ENCODE results near the gene CEBPA.

DNA sequence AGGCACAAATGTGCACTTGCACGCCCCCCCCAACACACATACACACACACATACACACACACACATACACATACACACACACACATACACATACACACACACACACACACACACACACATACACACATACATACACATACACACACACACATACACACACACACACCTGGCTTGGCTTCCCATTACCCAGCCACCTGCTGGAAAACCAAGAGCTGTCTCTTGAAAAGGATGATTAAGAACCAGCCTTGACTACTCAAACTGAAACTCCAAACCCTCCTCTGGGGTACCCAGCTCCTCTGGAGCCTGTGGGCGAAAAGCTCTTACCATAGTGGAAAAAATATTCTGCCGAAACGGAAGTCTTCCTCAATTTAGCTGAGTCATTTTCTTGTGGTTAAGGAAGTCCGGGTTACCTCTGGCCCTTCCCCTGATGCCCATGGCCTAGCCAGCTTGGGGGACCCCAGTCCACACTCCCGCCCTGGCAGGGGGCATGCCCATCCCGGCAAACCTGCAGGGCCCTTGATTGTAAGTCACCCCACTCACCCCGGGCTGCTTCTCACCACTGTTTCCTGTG, 21.9 kb downstream of the CEBPA start:
- TF ChIP-seq FOXK2 (IDR thresholded peaks at IDR 0.05) (no peak), BHLHE40 (IDR thresholded peaks at IDR 0.05; ENCODE audit: borderline replicate concordance) (no peak), CTBP1 (IDR thresholded peaks at IDR 0.05; ENCODE audit: borderline replicate concordance) (no peak), NFRKB (IDR thresholded peaks at IDR 0.05) (no peak), TARDBP (IDR thresholded peaks at IDR 0.05) (no peak), SP1 (IDR thresholded peaks at IDR 0.05) (no peak), SUZ12 (IDR thresholded peaks at IDR 0.05) (no peak), HDGF (IDR thresholded peaks at IDR 0.05; ENCODE audit: borderline replicate concordance) (no peak), ARNT (IDR thresholded peaks at IDR 0.05) (no peak), ELF4 (IDR thresholded peaks at IDR 0.05) (no peak), LEF1 (IDR thresholded peaks at IDR 0.05; ENCODE audit: borderline replicate concordance) (no peak), FOXM1 (IDR thresholded peaks at IDR 0.05; ENCODE audit: borderline replicate concordance) (no peak), L3MBTL2 (conservative IDR thresholded peaks at IDR 0.05) (no peak)
